ENCODE data around the gene RFX1.

The RFX1 gene

GRCh38 chr19:13952154-13952930 is 53.8 kb downstream of the RFX1 start, which contains the start of gene DCAF15:
Gene DCAF15, plus strand, starts transcription at chr19:13952509. Its CDS starts 4 bp downstream, at chr19:13952513.
- H3K27ac ChIP-seq = peak within 1 kb of the TSS; percentile 70
- H3K79me2 ChIP-seq = peaks cover 12% of the 10 kb centered on the region
- H3K4me3 ChIP-seq (ENCODE audit: low read depth, low read length) = peak within 1 kb of the TSS; percentile 74
- no peaks in the 10 kb centered on the region for H3K36me3 ChIP-seq (ENCODE audit: control insufficient read depth, insufficient read depth, low read length)
- peak within 1 kb of the TSS; percentile 91 for H2AFZ ChIP-seq
- H3K9ac ChIP-seq = peak within 1 kb of the TSS; percentile 11
- peaks cover 12% of the 10 kb centered on the region for H3K4me1 ChIP-seq
- peak within 1 kb of the TSS; percentile 91 for H3K4me2 ChIP-seq (ENCODE audit: low read length)
- no peak for TF ChIP-seq CTCF (IDR thresholded peaks at IDR 0.05)
- H3K27me3 ChIP-seq (ENCODE audit: control insufficient read depth, insufficient read depth, low read length) = no peaks in the 10 kb centered on the region
- H3K9me3 ChIP-seq (ENCODE audit: control insufficient read depth, low read length) = no peaks in the 10 kb centered on the region

GRCh38 chr19:13951799-13952153 is 54.3 kb downstream of the RFX1 start:
- H3K4me3 ChIP-seq (ENCODE audit: low read depth, low read length) = peak overlapping the region; percentile 56
- peak overlapping the region; percentile 91 for H3K4me2 ChIP-seq (ENCODE audit: low read length)

DNA sequence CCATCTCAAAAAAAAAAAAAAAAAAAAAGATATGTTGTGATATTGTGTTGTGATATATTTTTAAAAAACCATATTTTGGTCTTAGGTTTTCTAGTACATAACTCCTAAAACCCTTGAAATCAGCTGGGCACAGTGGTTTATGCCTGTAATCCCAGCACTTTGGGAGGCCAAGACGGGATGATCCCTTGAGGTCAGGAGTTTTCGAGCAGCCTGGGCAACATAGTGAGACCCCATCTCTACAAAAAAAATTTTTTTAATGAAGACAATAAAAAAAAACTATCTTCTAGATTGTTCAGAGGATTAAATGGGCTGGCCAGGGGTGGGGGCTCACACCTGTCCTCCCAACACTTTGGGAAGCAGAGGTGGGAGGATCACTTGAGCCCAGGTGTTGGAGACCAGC is 55.1 kb downstream of the RFX1 start:
- H3K36me3 ChIP-seq (ENCODE audit: control insufficient read depth, insufficient read depth, low read length) = no peaks in the 10 kb centered on the region
- no peak overlapping the region for H3K4me3 ChIP-seq (ENCODE audit: low read depth, low read length)
- no peaks in the 10 kb centered on the region for H3K9me3 ChIP-seq (ENCODE audit: control insufficient read depth, low read length)
- H3K27me3 ChIP-seq (ENCODE audit: control insufficient read depth, insufficient read depth, low read length) = no peaks in the 10 kb centered on the region
- H3K4me2 ChIP-seq (ENCODE audit: low read length) = no peak overlapping the region
- H3K27ac ChIP-seq = no peak overlapping the region
- TF ChIP-seq CTCF (IDR thresholded peaks at IDR 0.05) = no peak
- H2AFZ ChIP-seq = peak overlapping the region; percentile 38
- no peak overlapping the region for H3K9ac ChIP-seq
- H3K79me2 ChIP-seq = peaks cover 12% of the 10 kb centered on the region
- H3K4me1 ChIP-seq = peaks cover 12% of the 10 kb centered on the region

More at GRCh38 chr19:13951799-13952153, 54.3 kb downstream of the RFX1 start:
- no peaks in the 10 kb centered on the region for H3K27me3 ChIP-seq (ENCODE audit: control insufficient read depth, insufficient read depth, low read length)
- H3K4me1 ChIP-seq = peaks cover 12% of the 10 kb centered on the region
- TF ChIP-seq CTCF (IDR thresholded peaks at IDR 0.05) = no peak
- peak overlapping the region; percentile 70 for H3K27ac ChIP-seq
- no peaks in the 10 kb centered on the region for H3K9me3 ChIP-seq (ENCODE audit: control insufficient read depth, low read length)
- H3K36me3 ChIP-seq (ENCODE audit: control insufficient read depth, insufficient read depth, low read length) = no peaks in the 10 kb centered on the region
- H2AFZ ChIP-seq = peak overlapping the region; percentile 91
- H3K9ac ChIP-seq = peak overlapping the region; percentile 11
- peaks cover 12% of the 10 kb centered on the region for H3K79me2 ChIP-seq

- Histone ChIP-seq H2AFZ (no peak overlapping the region), H3K27me3 (ENCODE audit: control insufficient read depth, insufficient read depth, low read length) (no peaks in the 10 kb centered on the region), H3K4me1 (no peaks in the 10 kb centered on the region), H3K4me3 (ENCODE audit: low read depth, low read length) (no peak overlapping the region), H3K9ac (no peak overlapping the region), H3K27ac (no peak overlapping the region), H3K9me3 (ENCODE audit: control insufficient read depth, low read length) (no peaks in the 10 kb centered on the region), H3K4me2 (ENCODE audit: low read length) (no peak overlapping the region), H3K79me2 (no peaks in the 10 kb centered on the region), H3K36me3 (ENCODE audit: control insufficient read depth, insufficient read depth, low read length) (no peaks in the 10 kb centered on the region)
- no peak for TF ChIP-seq CTCF (IDR thresholded peaks at IDR 0.05)
Measured at GRCh38 chr19:13946414-13946813, 59.7 kb downstream of the RFX1 start.
